ENCODE measurements around the gene RORB.
A peak's percentile ranks its signal among the peaks of the same experiment; 100 is the strongest.

RORB gene

GRCh38 chr9:74554751-74555419 is 57.8 kb downstream of the RORB start:
- TF ChIP-seq CTCF (IDR thresholded peaks at IDR 0.05; ENCODE audit: insufficient read depth, missing control alignments) = no peak
- DNase-seq (ENCODE audit: insufficient read length, low spot score) (no peak), FAIRE-seq (no peak)

DNA sequence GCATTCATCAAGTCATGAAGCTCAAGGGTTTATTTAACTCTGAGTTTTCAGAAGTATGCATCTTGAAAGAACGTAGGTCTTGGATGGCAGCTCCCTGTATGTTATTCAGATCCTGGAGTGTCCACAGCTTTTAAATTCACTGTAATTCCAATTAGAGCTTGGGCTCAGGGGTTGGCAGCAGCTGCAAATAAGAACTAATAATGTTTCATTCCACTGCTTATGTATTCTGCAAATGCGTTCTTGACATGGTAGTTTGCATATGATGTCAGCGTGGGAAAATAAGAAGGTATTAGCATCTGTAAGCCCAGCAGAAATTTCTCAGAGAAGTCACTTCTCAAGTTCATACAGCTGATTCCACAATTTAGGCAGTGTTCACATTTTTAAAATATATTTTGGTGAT is 58.4 kb downstream of the RORB start:
- FAIRE-seq = no peak
- no peak for TF ChIP-seq CTCF (IDR thresholded peaks at IDR 0.05; ENCODE audit: insufficient read depth, missing control alignments)
- DNase-seq (ENCODE audit: insufficient read length, low spot score) = no peak

DNA sequence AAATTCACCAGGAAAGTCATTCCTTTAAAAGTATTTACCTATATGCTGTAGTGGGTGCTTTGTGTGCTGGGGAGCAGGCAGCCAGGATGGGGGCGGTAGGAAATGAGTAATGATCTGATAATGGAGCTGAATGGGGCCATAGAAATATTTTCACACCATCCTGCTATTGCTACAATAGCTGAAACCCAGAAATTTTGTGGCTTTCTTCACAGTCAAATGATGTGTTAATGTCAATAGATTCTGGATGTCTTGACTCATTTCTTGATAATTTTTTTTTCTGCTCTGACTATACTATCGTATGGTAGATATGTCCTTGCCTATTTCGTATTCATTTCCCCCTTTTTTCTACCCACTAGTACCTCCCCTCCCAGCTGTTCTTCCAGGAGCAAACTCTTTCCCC is 59.5 kb downstream of the RORB start:
- DNase-seq (ENCODE audit: insufficient read length, low spot score) = no peak
- FAIRE-seq = no peak

DNA sequence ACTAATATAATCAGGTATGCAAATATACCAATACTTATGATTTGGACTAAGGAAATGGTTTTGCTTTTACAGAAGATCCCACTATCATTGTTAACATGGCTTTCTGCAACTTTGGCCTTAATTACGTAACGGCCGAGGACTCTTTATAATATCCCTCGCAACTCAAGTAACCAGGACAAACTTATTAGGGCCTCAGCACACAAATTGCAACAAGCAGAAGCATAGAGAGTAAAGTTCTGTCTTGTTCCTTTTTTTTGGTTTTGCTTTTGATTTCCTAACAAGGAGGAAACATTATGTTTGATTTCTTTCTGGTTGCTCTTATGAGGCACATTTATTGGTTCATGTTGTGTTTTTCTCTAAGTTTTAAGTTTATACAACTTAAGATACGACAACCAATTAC is 60.4 kb downstream of the RORB start:
- TF ChIP-seq CTCF (IDR thresholded peaks at IDR 0.05; ENCODE audit: insufficient read depth, missing control alignments) = no peak
- no peak for FAIRE-seq
- DNase-seq (ENCODE audit: insufficient read length, low spot score) = no peak

More for the DNA sequence above, 59.5 kb downstream of the RORB start:
- TF ChIP-seq CTCF (IDR thresholded peaks at IDR 0.05; ENCODE audit: insufficient read depth, missing control alignments) = no peak

DNA sequence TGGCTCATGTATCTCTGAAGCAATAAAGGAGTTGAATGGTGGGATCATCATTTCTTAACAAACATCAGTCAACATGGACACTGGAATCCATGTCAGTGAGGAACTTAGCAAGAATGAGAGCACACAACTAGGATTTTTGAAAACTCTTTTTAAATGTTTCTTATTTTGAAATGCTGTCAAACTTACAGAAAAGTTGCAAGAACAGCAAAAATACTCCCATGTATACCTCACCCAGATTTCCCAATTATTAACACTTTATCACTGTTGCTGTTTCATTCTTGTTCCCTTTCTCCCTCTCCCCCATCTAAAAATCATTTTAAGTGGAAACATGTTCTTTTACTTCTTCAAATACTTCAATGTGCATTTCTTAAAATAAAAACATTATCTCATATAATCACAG is 65.5 kb downstream of the RORB start:
- FAIRE-seq = no peak
- TF ChIP-seq CTCF (IDR thresholded peaks at IDR 0.05; ENCODE audit: insufficient read depth, missing control alignments) = no peak
- no peak for DNase-seq (ENCODE audit: insufficient read length, low spot score)

GRCh38 chr9:74570879-74571512 is 73.9 kb downstream of the RORB start:
- FAIRE-seq = peak; percentile 44
- peak; percentile 14 for DNase-seq (ENCODE audit: insufficient read length, low spot score)
- TF ChIP-seq CTCF (IDR thresholded peaks at IDR 0.05; ENCODE audit: insufficient read depth, missing control alignments) = peak; percentile 81

DNA sequence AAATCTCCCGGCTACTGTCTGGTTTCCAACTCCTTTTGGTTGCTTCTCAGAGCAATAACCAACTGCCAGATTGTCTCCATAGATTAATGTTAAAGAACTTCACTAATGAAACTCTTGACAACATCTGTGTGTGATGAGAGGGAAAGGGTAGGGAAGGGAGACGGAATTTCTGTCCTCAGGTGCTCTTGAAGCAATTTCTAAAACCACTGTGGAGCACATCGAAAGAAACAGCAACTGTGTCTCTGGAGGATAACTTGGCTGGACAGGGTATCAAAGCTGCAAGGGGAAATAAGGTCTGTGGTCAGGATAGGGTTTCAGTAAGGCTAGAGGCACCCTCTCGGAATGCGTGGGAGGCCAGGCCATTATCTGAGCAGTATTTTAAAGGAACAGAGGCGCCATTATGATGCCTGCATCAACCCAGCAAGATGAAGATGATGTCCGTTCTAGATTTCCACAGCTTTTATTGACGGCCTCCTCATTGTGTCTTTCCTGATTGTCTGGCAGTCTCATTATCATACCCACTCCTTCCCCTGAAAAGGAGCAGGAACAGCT is 76.6 kb downstream of the RORB start:
- DNase-seq (ENCODE audit: insufficient read length, low spot score) (no peak), FAIRE-seq (no peak)
- TF ChIP-seq CTCF (IDR thresholded peaks at IDR 0.05; ENCODE audit: insufficient read depth, missing control alignments) = no peak

All from D721Med (cell line).